GM19035 (cell line): ENCODE data around the gene ANKRD6.
"Not testable (repeated sequence)": the region's sequence is repeated elsewhere in the genome, so short reads cannot be mapped to it uniquely, and the experiment has no call there.

ENCODE experiments used
- ATAC-seq: cut with Tn5 transposase; IDR thresholded peaks from one replicate; pipeline ENCODE4 v1.9.1; 2021; ENCODE audit not compliant: unreplicated experiment

Gene ANKRD6

GRCh38 chr6:89432875-89433251, at the start of gene ANKRD6:
TSS of gene ANKRD6 (plus strand) at chr6:89433152. CDS start at chr6:89566977, 133,825 bp downstream.
- ATAC-seq, result peak; percentile 88

- ATAC-seq, result no peak
Observed at GRCh38 chr6:89385156-89385667, 47.7 kb upstream of the ANKRD6 start.

- no peak for ATAC-seq
Observed at GRCh38 chr6:89385846-89386245, 47.1 kb upstream of the ANKRD6 start.

- ATAC-seq, result peak; percentile 32
Observed at GRCh38 chr6:89386917-89387491, 45.9 kb upstream of the ANKRD6 start.

- peak; percentile 95 for ATAC-seq
Observed at GRCh38 chr6:89387516-89388201, 45.3 kb upstream of the ANKRD6 start.

- no peak for ATAC-seq
Observed at GRCh38 chr6:89388846-89389245, 44.1 kb upstream of the ANKRD6 start.

- no peak for ATAC-seq
Observed at GRCh38 chr6:89392823-89393222, 40.1 kb upstream of the ANKRD6 start.

- ATAC-seq, result no peak
Observed at GRCh38 chr6:89393659-89394058, 39.3 kb upstream of the ANKRD6 start.

GRCh38 chr6:89397884-89398283, 35.1 kb upstream of the ANKRD6 start:
- ATAC-seq, result not testable (repeated sequence)

GRCh38 chr6:89398762-89399525, 34.0 kb upstream of the ANKRD6 start:
- no peak for ATAC-seq

GRCh38 chr6:89400050-89400449, 32.9 kb upstream of the ANKRD6 start:
- ATAC-seq, result no peak

- ATAC-seq, result no peak
Observed at GRCh38 chr6:89400912-89401399, 32.0 kb upstream of the ANKRD6 start.

- ATAC-seq, result no peak
Observed at GRCh38 chr6:89402776-89403175, 30.2 kb upstream of the ANKRD6 start.

GRCh38 chr6:89404512-89404911, 28.4 kb upstream of the ANKRD6 start:
- ATAC-seq, result no peak

- ATAC-seq, result no peak
Observed at GRCh38 chr6:89406141-89406540, 26.8 kb upstream of the ANKRD6 start.

GRCh38 chr6:89409461-89410035, 23.4 kb upstream of the ANKRD6 start:
- ATAC-seq, result no peak

- ATAC-seq, result no peak
Observed at GRCh38 chr6:89410231-89410761, 22.7 kb upstream of the ANKRD6 start.

- no peak for ATAC-seq
Observed at GRCh38 chr6:89410788-89411144, 22.2 kb upstream of the ANKRD6 start.

- peak; percentile 52 for ATAC-seq
Observed at GRCh38 chr6:89411145-89412070, 21.5 kb upstream of the ANKRD6 start.
